HG02588 (cell line): ENCODE results near the gene IFRD1.

ENCODE experiments used
- ATAC-seq: cut with Tn5 transposase; IDR thresholded peaks from one replicate; pipeline ENCODE4 v1.9.1; 2021; ENCODE audit warnings: mild to moderate bottlenecking, moderate library complexity; ENCODE audit not compliant: unreplicated experiment

Gene IFRD1

GRCh38 chr7:112449902-112450806, at the start of gene IFRD1:
IFRD1 (plus strand) TSS chr7:112450460; CDS start chr7:112450689, 229 bp downstream.
- ATAC-seq: peak; percentile 73

- ATAC-seq: no peak
Observed at GRCh38 chr7:112404321-112404720, 45.9 kb upstream of the IFRD1 start.

GRCh38 chr7:112405286-112405685, 45.0 kb upstream of the IFRD1 start:
- no peak for ATAC-seq

- no peak for ATAC-seq
Observed at GRCh38 chr7:112407261-112407660, 43.0 kb upstream of the IFRD1 start.

- no peak for ATAC-seq
Observed at GRCh38 chr7:112410092-112410491, 40.2 kb upstream of the IFRD1 start.

- ATAC-seq: no peak
Observed at GRCh38 chr7:112411186-112411795, 39.0 kb upstream of the IFRD1 start.

GRCh38 chr7:112414855-112415490, 35.3 kb upstream of the IFRD1 start:
- ATAC-seq: no peak

- no peak for ATAC-seq
Observed at GRCh38 chr7:112416127-112416526, 34.1 kb upstream of the IFRD1 start.

- no peak for ATAC-seq
Observed at GRCh38 chr7:112419543-112420130, 30.6 kb upstream of the IFRD1 start.

GRCh38 chr7:112420236-112420861, 29.9 kb upstream of the IFRD1 start:
- no peak for ATAC-seq

- ATAC-seq: no peak
Observed at GRCh38 chr7:112421666-112422486, 28.4 kb upstream of the IFRD1 start.

- peak; percentile 73 for ATAC-seq
Observed at GRCh38 chr7:112422842-112423496, 27.3 kb upstream of the IFRD1 start.

GRCh38 chr7:112423987-112424386, 26.3 kb upstream of the IFRD1 start:
- no peak for ATAC-seq

GRCh38 chr7:112427984-112428383, 22.3 kb upstream of the IFRD1 start:
- no peak for ATAC-seq

- no peak for ATAC-seq
Observed at GRCh38 chr7:112428715-112429114, 21.5 kb upstream of the IFRD1 start.

GRCh38 chr7:112430649-112431048, 19.6 kb upstream of the IFRD1 start:
- no peak for ATAC-seq

- ATAC-seq: no peak
Observed at GRCh38 chr7:112431803-112432202, 18.5 kb upstream of the IFRD1 start.

- ATAC-seq: no peak
Observed at GRCh38 chr7:112433289-112433688, 17.0 kb upstream of the IFRD1 start.

- ATAC-seq: no peak
Observed at GRCh38 chr7:112437072-112437471, 13.2 kb upstream of the IFRD1 start.

GRCh38 chr7:112439476-112439875, 10.8 kb upstream of the IFRD1 start:
- ATAC-seq: no peak
